ENCODE results near the gene SLC25A3. TPM values are rescaled to one million over a fixed set of nuclear protein-coding genes. Genes with fewer than 3 reads are reported as not detected.

Gene SLC25A3
- total RNA-seq, 1 experiment from 2014 or later, result 469 TPM

DNA sequence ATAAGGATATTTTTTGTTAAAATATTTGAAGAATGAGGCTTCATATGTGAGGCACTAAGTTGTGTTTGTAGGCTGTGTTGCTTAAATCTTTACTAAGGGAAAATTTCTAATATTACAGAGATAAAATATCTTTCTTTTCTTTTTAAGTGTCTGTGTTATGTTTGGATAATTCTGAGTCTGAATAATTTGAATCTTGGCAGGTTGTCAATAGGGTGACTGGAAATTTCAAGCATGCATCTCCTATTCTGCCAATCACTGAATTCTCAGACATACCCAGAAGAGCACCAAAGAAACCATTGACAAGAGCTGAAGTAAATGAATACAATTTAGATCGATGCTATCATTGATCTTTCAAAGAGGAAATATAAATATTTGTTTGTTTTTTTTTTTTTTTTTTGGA lies 48.7 kb upstream of the SLC25A3 start:
- ChIA-PET POLR2A (no interaction called here), CTCF (no interaction called here)
- intact Hi-C loops (cut with micrococcal nuclease; ENCODE audit: unreplicated experiment) (no loop called here), in situ Hi-C loops (cut with HindIII; ENCODE audit: low pct_unique_long_range_greater_than_20kb, low sequenced_read_pairs) (no loop called here)
- H3K27ac ChIP-seq (ENCODE audit: low read length), result no peak overlapping the region
- BruUV-seq (replicated peaks), result no TSS peak
- no peaks in the 10 kb centered on the region for H3K4me1 ChIP-seq (ENCODE audit: control insufficient read depth, insufficient read depth, low read length)
- H3K9me3 ChIP-seq (ENCODE audit: control insufficient read depth, insufficient read depth, low read depth, low read length), result no peaks in the 10 kb centered on the region
- ATAC-seq, result no peak
- no peak overlapping the region for H3K4me3 ChIP-seq (ENCODE audit: low read depth in 2 of 2, low read length in 2 of 2)
- DNase-seq (ENCODE audit: low read depth, low spot score), result no peak
- H3K27me3 ChIP-seq (ENCODE audit: control insufficient read depth, insufficient read depth, low read length), result no peaks in the 10 kb centered on the region
- peaks cover 47% of the 10 kb centered on the region for H3K36me3 ChIP-seq (ENCODE audit: control insufficient read depth, insufficient read depth, low read length)
- TF ChIP-seq POLR2AphosphoS5 (IDR thresholded peaks at IDR 0.05; ENCODE audit: low read depth, low read length) (no peak), SIN3A (IDR thresholded peaks at IDR 0.05; ENCODE audit: borderline replicate concordance, insufficient read depth, low read depth, low read length) (no peak), TCF7L2 (IDR thresholded peaks at IDR 0.05; ENCODE audit: low read depth, low read length) (no peak)
- TF ChIP-seq, protein P1, sequence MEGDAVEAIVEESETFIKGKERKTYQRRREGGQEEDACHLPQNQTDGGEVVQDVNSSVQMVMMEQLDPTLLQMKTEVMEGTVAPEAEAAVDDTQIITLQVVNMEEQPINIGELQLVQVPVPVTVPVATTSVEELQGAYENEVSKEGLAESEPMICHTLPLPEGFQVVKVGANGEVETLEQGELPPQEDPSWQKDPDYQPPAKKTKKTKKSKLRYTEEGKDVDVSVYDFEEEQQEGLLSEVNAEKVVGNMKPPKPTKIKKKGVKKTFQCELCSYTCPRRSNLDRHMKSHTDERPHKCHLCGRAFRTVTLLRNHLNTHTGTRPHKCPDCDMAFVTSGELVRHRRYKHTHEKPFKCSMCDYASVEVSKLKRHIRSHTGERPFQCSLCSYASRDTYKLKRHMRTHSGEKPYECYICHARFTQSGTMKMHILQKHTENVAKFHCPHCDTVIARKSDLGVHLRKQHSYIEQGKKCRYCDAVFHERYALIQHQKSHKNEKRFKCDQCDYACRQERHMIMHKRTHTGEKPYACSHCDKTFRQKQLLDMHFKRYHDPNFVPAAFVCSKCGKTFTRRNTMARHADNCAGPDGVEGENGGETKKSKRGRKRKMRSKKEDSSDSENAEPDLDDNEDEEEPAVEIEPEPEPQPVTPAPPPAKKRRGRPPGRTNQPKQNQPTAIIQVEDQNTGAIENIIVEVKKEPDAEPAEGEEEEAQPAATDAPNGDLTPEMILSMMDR (IDR thresholded peaks at IDR 0.05), result no peak
- TF ChIP-seq, protein P2, sequence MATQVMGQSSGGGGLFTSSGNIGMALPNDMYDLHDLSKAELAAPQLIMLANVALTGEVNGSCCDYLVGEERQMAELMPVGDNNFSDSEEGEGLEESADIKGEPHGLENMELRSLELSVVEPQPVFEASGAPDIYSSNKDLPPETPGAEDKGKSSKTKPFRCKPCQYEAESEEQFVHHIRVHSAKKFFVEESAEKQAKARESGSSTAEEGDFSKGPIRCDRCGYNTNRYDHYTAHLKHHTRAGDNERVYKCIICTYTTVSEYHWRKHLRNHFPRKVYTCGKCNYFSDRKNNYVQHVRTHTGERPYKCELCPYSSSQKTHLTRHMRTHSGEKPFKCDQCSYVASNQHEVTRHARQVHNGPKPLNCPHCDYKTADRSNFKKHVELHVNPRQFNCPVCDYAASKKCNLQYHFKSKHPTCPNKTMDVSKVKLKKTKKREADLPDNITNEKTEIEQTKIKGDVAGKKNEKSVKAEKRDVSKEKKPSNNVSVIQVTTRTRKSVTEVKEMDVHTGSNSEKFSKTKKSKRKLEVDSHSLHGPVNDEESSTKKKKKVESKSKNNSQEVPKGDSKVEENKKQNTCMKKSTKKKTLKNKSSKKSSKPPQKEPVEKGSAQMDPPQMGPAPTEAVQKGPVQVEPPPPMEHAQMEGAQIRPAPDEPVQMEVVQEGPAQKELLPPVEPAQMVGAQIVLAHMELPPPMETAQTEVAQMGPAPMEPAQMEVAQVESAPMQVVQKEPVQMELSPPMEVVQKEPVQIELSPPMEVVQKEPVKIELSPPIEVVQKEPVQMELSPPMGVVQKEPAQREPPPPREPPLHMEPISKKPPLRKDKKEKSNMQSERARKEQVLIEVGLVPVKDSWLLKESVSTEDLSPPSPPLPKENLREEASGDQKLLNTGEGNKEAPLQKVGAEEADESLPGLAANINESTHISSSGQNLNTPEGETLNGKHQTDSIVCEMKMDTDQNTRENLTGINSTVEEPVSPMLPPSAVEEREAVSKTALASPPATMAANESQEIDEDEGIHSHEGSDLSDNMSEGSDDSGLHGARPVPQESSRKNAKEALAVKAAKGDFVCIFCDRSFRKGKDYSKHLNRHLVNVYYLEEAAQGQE (IDR thresholded peaks at IDR 0.05; ENCODE audit: insufficient read depth in 1 of 2, low read depth in 2 of 2, low read length in 1 of 2), result no peak

DNA sequence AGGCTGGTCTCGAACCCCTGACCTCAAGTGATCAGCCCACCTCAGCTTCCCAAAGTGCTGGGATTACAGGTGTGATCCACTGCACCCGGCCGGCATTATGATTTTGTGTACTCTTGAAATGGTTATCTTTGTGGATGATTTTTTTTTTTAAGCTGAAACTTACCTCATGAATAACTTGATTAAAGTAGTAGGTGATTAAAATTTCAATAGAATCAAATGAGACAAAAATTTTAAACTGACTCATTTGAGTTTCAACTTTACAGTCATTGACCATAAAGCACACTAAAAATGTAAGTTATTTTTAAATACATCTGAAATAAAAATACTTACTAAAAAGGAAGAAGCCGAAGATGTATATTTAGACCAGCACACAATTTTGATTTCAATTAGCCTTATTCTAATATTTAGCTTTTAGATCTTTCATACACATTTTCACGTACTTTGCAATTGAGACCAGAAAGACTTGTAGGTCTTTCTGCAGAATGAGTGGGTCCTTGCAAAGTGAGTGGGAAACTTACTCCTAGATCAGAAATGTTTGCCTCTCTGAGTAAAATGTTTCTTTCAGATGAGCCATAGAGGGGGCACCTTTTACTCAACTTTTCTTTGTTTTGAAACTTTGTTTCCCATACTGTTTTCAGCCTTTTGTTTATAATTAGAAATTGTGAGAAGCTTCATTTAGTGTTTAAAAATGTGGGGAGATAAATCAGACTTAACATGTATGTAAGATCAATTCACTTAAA lies 43.9 kb upstream of the SLC25A3 start:
- Histone ChIP-seq H3K27ac (ENCODE audit: low read length) (no peak overlapping the region), H3K4me1 (ENCODE audit: control insufficient read depth, insufficient read depth, low read length) (no peaks in the 10 kb centered on the region), H3K36me3 (ENCODE audit: control insufficient read depth, insufficient read depth, low read length) (peaks cover 33% of the 10 kb centered on the region), H3K27me3 (ENCODE audit: control insufficient read depth, insufficient read depth, low read length) (no peaks in the 10 kb centered on the region), H3K4me3 (ENCODE audit: low read depth in 2 of 2, low read length in 2 of 2) (no peak overlapping the region), H3K9me3 (ENCODE audit: control insufficient read depth, insufficient read depth, low read depth, low read length) (no peaks in the 10 kb centered on the region)
- BruUV-seq (replicated peaks), result TSS peak; percentile 62
- in situ Hi-C loops (cut with HindIII; ENCODE audit: low pct_unique_long_range_greater_than_20kb, low sequenced_read_pairs), result no loop called here
- DNase-seq (ENCODE audit: low read depth, low spot score), result no peak
- CTCF ChIA-PET, result no interaction called here
- ATAC-seq, result no peak
- POLR2A ChIA-PET, result no interaction called here
- TF ChIP-seq, protein P2 (IDR thresholded peaks at IDR 0.05; ENCODE audit: insufficient read depth in 1 of 2, low read depth in 2 of 2, low read length in 1 of 2), result no peak
- no peak for TF ChIP-seq SIN3A (IDR thresholded peaks at IDR 0.05; ENCODE audit: borderline replicate concordance, insufficient read depth, low read depth, low read length)
- TF ChIP-seq POLR2AphosphoS5 (IDR thresholded peaks at IDR 0.05; ENCODE audit: low read depth, low read length), result no peak
- TF ChIP-seq, protein P1 (IDR thresholded peaks at IDR 0.05), result no peak
- TF ChIP-seq TCF7L2 (IDR thresholded peaks at IDR 0.05; ENCODE audit: low read depth, low read length), result no peak
- intact Hi-C loops (cut with micrococcal nuclease; ENCODE audit: unreplicated experiment), result no loop called here

Measured in Panc1 (cell line).